Measurements from ENCODE around the gene ARSA.
"Not testable (repeated sequence)": the region's sequence is repeated elsewhere in the genome, so short reads cannot be mapped to it uniquely, and the experiment has no call there.

DNA sequence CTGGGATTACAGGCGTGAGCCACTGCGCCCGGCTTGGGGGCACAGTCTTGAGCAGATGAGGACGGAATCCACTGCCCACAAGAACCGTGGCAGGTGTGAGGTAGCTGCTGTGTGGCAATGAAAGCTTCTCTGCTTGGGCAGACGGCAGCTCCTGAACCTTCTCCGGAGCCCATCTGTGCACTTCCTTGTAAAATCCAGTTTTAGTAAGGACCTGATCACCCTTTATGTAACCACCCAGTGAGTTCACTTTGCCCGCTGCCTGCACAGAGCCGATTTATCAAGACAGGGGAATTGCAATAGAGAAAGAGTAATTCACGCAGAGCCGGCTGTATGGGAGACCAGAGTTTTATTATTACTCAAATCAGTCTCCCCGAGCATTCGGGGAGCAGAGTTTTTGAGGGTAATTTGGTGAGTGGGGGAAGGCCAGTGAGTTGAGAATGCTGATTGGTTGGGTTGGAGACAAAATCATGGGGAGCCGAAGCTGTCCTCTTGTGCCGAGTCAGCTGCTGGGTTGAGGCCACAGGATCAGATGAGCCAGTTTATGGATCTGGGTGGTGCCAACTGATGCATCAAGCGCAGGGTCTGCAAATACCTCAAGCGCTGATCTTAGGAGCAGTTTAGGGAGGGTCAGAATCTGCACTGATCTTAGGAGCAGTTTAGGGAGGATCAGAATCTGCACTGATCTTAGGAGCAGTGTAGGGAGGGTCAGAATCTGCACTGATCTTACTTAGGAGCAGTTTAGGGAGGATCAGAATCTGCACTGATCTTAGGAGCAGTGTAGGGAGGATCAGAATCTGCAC, 15.3 kb upstream of the ARSA start:
- TF ChIP-seq CTCF (conservative IDR thresholded peaks at IDR 0.05); EZH2 (IDR thresholded peaks at IDR 0.05; ENCODE audit: low read depth): not testable (repeated sequence)
